SK-N-SH (cell line): ENCODE data around the gene CCDC91.

Experiments
- MAX ChIP-seq: IDR thresholded peaks from 2 replicates; pipeline ENCODE4 v1.4.0; 2012; ENCODE audit warnings: low read depth
- RFX5 ChIP-seq: IDR thresholded peaks from 2 replicates; pipeline ENCODE4 v1.6.1; 2012; ENCODE audit warnings: mild to moderate bottlenecking, improper control_type of control experiment, low read length
- TF ChIP-seq, protein P1 (sequence below): fragments of 200-600 bp; sonication (generic); IDR thresholded peaks from 2 replicates; pipeline ENCODE4 v1.6.1; 2017; ENCODE audit warnings: antibody characterized with exemption, mild to moderate bottlenecking, moderate library complexity

GRCh38 chr12:28331130-28331529 is 140.9 kb downstream of the CCDC91 start:
- TF ChIP-seq, protein P1, sequence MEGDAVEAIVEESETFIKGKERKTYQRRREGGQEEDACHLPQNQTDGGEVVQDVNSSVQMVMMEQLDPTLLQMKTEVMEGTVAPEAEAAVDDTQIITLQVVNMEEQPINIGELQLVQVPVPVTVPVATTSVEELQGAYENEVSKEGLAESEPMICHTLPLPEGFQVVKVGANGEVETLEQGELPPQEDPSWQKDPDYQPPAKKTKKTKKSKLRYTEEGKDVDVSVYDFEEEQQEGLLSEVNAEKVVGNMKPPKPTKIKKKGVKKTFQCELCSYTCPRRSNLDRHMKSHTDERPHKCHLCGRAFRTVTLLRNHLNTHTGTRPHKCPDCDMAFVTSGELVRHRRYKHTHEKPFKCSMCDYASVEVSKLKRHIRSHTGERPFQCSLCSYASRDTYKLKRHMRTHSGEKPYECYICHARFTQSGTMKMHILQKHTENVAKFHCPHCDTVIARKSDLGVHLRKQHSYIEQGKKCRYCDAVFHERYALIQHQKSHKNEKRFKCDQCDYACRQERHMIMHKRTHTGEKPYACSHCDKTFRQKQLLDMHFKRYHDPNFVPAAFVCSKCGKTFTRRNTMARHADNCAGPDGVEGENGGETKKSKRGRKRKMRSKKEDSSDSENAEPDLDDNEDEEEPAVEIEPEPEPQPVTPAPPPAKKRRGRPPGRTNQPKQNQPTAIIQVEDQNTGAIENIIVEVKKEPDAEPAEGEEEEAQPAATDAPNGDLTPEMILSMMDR = no peak
- TF ChIP-seq RFX5 (no peak), MAX (no peak)
